Measurements from ENCODE around the gene LRP1B.

The LRP1B gene

DNA sequence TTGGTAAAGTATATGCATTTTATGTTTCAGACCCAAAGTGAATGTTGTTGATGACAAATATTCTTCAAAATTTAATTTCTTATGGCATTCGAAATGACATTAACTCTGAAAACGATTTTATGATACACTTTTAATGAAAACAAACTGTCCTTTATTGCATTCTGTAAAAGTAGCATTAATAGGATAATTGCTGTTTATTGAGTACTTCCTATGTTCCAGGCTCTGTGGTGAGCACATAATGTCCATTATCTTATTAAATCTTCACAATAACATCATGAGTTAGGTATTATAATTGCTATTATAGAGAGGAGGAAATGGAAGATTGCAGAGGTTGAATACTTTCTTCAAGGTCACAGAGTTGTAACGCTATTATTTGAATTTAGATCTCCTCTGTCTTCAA, 638.0 kb downstream of the LRP1B start:
- TF ChIP-seq, protein P1, sequence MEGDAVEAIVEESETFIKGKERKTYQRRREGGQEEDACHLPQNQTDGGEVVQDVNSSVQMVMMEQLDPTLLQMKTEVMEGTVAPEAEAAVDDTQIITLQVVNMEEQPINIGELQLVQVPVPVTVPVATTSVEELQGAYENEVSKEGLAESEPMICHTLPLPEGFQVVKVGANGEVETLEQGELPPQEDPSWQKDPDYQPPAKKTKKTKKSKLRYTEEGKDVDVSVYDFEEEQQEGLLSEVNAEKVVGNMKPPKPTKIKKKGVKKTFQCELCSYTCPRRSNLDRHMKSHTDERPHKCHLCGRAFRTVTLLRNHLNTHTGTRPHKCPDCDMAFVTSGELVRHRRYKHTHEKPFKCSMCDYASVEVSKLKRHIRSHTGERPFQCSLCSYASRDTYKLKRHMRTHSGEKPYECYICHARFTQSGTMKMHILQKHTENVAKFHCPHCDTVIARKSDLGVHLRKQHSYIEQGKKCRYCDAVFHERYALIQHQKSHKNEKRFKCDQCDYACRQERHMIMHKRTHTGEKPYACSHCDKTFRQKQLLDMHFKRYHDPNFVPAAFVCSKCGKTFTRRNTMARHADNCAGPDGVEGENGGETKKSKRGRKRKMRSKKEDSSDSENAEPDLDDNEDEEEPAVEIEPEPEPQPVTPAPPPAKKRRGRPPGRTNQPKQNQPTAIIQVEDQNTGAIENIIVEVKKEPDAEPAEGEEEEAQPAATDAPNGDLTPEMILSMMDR (IDR thresholded peaks at IDR 0.05; ENCODE audit: insufficient read depth, low read depth, low read length, missing control alignments), result no peak
- DNase-seq (ENCODE audit: low read depth), result no peak
- no peak overlapping the region for H3K4me3 ChIP-seq (ENCODE audit: low read depth, low read length)

DNA sequence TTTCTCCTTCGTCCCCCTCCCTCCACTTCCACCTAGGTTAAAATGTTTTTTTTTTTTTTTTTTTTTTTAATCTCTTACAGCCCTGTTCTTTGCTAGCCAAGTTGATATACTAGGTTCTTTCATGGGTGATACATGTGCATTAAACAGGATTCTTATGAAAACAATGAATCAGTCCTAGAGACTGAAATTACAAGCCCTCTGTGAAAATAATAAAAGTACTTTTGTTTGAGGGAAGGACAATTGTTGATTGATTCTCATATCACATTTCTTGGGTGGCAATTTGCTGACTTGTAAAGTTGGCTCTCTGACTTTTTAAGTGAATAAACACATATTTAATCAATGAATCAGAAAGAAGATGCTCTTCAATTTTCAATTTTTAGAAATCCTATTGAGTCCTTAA, 639.9 kb downstream of the LRP1B start:
- H3K4me3 ChIP-seq (ENCODE audit: low read depth, low read length), result no peak overlapping the region
- DNase-seq (ENCODE audit: low read depth), result no peak
- TF ChIP-seq, protein P1 (IDR thresholded peaks at IDR 0.05; ENCODE audit: insufficient read depth, low read depth, low read length, missing control alignments), result no peak

DNA sequence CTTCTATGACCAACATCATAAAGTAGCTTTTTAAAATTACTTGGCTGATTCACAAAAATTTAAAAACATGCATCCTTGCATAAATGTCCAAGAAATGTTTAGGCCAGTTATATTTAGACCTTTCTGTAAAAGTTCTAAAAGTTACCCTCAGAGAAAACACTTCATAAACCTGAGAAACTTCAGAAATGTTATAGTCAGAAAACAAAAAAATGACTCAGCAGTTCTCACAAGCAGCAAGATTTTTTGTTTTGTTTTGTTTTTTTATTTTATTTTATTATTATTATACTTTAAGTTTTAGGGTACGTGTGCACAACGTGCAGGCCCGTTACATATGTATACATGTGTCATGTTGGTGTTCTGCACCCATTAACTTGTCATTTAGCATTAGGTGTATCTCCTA, 648.1 kb downstream of the LRP1B start:
- no peak for DNase-seq (ENCODE audit: low read depth)
- TF ChIP-seq, protein P1 (IDR thresholded peaks at IDR 0.05; ENCODE audit: insufficient read depth, low read depth, low read length, missing control alignments), result no peak
- H3K4me3 ChIP-seq (ENCODE audit: low read depth, low read length), result no peak overlapping the region

DNA sequence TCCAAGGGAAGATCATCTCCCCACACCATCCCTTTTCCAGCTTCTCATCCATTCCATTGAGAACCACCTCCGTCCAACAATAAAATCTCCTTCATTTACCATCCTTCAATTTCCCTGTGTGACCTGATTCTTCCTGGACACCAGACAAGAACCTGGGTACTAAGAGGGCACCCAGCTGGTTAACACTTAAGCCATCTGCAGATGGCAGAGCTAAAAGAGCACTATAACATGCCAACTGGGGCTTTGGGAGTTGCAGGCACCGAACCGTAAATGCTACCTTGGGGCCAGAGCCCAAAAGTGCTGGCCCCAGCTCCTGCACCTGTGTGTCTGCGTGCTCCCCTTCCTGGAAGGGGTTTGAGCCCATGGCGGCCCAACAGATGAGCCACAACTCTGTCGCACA, 655.0 kb downstream of the LRP1B start:
- TF ChIP-seq, protein P1 (IDR thresholded peaks at IDR 0.05; ENCODE audit: insufficient read depth, low read depth, low read length, missing control alignments), result no peak
- DNase-seq (ENCODE audit: low read depth), result no peak

DNA sequence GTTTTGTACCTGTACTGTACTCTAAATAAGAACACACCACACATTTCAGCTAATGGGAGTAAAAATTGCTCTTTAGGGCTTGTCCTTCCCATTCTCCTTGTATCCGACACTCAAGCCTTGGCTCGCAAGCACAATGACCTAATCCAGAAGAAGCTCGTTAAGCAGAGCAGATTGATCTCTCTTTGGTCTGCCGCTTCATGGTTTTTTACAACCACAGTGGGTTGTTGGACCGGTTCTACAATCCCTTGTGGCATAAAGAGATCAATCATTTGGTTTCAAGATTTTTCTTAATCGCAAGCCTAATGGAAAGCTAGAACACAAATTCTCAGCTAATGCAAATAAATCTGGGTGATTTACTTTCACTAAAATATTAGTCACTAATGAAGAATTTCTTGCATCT, 662.1 kb downstream of the LRP1B start:
- TF ChIP-seq, protein P1 (IDR thresholded peaks at IDR 0.05; ENCODE audit: insufficient read depth, low read depth, low read length, missing control alignments), result no peak
- DNase-seq (ENCODE audit: low read depth), result no peak
- no peak overlapping the region for H3K4me3 ChIP-seq (ENCODE audit: low read depth, low read length)

More for the DNA sequence above, 655.0 kb downstream of the LRP1B start:
- no peak overlapping the region for H3K4me3 ChIP-seq (ENCODE audit: low read depth, low read length)

DNA sequence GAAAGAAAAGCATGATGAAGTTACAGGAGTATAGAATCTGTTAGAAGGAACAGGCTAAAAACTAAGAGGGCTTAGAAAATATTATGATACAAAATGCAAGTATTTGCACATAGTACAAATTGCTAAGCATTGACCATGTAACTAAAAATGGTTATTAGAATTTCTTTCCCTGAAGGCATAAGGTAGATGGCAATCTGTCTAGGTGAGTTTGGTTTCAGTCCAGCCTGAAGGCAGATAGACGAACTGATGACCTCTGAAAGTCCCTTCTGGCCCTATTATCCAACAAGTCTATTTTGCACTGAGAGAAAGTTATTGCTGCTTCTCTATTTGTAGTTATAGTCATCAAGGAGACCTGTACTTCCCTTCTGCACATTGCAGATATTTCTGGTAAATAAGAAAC, 663.5 kb downstream of the LRP1B start:
- DNase-seq (ENCODE audit: low read depth), result no peak
- H3K4me3 ChIP-seq (ENCODE audit: low read depth, low read length), result no peak overlapping the region
- TF ChIP-seq, protein P1 (IDR thresholded peaks at IDR 0.05; ENCODE audit: insufficient read depth, low read depth, low read length, missing control alignments), result no peak

DNA sequence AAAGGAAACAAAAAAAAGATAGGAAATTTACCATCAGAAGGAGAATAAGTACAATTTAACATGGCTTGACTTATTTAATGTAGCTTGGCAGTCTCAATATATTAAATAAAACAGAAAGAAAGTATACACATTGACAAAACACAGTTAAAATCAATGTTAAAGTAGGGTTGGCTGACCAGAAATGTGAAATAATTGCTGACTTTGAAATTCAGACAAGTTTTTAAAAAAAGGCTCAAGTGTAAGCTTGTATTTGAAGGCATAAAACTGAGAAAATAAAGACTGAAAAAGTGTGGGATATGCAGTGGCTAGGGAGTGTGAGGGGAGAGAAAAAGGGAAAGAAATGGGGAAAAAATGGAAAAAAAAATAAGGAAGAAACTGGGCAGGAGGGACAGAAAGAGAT, 665.8 kb downstream of the LRP1B start:
- TF ChIP-seq, protein P1 (IDR thresholded peaks at IDR 0.05; ENCODE audit: insufficient read depth, low read depth, low read length, missing control alignments), result no peak
- DNase-seq (ENCODE audit: low read depth), result no peak

More for the DNA sequence above, 665.8 kb downstream of the LRP1B start:
- no peak overlapping the region for H3K4me3 ChIP-seq (ENCODE audit: low read depth, low read length)
